Neural cell (in vitro differentiated cells): ENCODE measurements around the gene SHB.

Experiments
- EZH2 ChIP-seq: fragments of 200-600, 300-800 bp; shearing (Covaris generic), sonication (generic); IDR thresholded peaks from 2 replicates; pipeline ENCODE4 v1.6.1; 2014; ENCODE audit warnings: antibody characterized with exemption, low read length, borderline replicate concordance, mild to moderate bottlenecking; ENCODE audit not compliant: insufficient read depth, poor library complexity, severe bottlenecking
- POLR2AphosphoS5 ChIP-seq: IDR thresholded peaks from 2 replicates; pipeline ENCODE4 v1.6.1; 2012
- SMC3 ChIP-seq: fragments of 450-650 bp; conservative IDR thresholded peaks from 2 replicates; pipeline ENCODE4 v1.6.1; 2014; ENCODE audit warnings: antibody characterized with exemption, mild to moderate bottlenecking, moderate library complexity; ENCODE audit not compliant: poor library complexity
- TF ChIP-seq, protein P1 (sequence below): fragments of 450-650 bp; IDR thresholded peaks from 2 replicates; pipeline ENCODE4 v1.5.1; 2014; ENCODE audit warnings: antibody characterized with exemption, mild to moderate bottlenecking, moderate library complexity; ENCODE audit not compliant: poor library complexity, severe bottlenecking
- TF ChIP-seq, protein P2 (sequence below): IDR thresholded peaks from 2 replicates; pipeline ENCODE4 v1.6.1; 2012; ENCODE audit warnings: borderline replicate concordance

DNA sequence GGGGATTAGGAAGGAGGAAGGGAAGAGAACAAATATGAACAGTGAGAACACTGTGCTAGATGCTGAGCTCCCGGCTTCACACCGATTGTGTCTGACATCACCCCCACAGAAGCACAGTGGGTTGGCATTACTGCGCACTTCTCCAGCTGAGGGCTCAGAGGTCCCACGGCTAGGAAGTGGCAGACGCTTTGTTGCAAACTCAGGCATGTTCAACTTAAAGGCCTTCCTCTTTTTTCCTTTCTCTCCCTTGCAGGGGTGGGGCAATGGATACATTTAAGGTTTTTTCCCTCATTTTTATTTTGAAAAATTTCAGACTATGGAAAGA is 15.5 kb upstream of the SHB start:
- TF ChIP-seq EZH2 (no peak), POLR2AphosphoS5 (no peak), SMC3 (no peak)
- TF ChIP-seq, protein P1, sequence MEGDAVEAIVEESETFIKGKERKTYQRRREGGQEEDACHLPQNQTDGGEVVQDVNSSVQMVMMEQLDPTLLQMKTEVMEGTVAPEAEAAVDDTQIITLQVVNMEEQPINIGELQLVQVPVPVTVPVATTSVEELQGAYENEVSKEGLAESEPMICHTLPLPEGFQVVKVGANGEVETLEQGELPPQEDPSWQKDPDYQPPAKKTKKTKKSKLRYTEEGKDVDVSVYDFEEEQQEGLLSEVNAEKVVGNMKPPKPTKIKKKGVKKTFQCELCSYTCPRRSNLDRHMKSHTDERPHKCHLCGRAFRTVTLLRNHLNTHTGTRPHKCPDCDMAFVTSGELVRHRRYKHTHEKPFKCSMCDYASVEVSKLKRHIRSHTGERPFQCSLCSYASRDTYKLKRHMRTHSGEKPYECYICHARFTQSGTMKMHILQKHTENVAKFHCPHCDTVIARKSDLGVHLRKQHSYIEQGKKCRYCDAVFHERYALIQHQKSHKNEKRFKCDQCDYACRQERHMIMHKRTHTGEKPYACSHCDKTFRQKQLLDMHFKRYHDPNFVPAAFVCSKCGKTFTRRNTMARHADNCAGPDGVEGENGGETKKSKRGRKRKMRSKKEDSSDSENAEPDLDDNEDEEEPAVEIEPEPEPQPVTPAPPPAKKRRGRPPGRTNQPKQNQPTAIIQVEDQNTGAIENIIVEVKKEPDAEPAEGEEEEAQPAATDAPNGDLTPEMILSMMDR, result no peak
- TF ChIP-seq, protein P2, sequence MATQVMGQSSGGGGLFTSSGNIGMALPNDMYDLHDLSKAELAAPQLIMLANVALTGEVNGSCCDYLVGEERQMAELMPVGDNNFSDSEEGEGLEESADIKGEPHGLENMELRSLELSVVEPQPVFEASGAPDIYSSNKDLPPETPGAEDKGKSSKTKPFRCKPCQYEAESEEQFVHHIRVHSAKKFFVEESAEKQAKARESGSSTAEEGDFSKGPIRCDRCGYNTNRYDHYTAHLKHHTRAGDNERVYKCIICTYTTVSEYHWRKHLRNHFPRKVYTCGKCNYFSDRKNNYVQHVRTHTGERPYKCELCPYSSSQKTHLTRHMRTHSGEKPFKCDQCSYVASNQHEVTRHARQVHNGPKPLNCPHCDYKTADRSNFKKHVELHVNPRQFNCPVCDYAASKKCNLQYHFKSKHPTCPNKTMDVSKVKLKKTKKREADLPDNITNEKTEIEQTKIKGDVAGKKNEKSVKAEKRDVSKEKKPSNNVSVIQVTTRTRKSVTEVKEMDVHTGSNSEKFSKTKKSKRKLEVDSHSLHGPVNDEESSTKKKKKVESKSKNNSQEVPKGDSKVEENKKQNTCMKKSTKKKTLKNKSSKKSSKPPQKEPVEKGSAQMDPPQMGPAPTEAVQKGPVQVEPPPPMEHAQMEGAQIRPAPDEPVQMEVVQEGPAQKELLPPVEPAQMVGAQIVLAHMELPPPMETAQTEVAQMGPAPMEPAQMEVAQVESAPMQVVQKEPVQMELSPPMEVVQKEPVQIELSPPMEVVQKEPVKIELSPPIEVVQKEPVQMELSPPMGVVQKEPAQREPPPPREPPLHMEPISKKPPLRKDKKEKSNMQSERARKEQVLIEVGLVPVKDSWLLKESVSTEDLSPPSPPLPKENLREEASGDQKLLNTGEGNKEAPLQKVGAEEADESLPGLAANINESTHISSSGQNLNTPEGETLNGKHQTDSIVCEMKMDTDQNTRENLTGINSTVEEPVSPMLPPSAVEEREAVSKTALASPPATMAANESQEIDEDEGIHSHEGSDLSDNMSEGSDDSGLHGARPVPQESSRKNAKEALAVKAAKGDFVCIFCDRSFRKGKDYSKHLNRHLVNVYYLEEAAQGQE, result no peak
